HuH-7 (cell line): Measurements from ENCODE around the gene DRC7.
"Not testable (repeated sequence)": the region's sequence is repeated elsewhere in the genome, so short reads cannot be mapped to it uniquely, and the experiment has no call there.

ENCODE experiments used
- DNase-seq: peaks from one replicate; pipeline ENCODE4 v3.0.0; 2011; ENCODE audit warnings: low spot score

The DRC7 gene

GRCh38 chr16:57735755-57736418 lies 41.3 kb downstream of the DRC7 start, which contains the start of gene KATNB1:
TSS of gene KATNB1 (plus strand) at chr16:57735770. CDS start at chr16:57737244, 1,474 bp downstream.
- no peak for DNase-seq

GRCh38 chr16:57736419-57737351 lies 42.1 kb downstream of the DRC7 start:
- peak; percentile 73 for DNase-seq

GRCh38 chr16:57738844-57739243 lies 44.2 kb downstream of the DRC7 start:
- DNase-seq = no peak

- DNase-seq = no peak
Measured at GRCh38 chr16:57739756-57740422, 45.3 kb downstream of the DRC7 start.

GRCh38 chr16:57740423-57741071 lies 45.9 kb downstream of the DRC7 start:
- DNase-seq = no peak

- no peak for DNase-seq
Measured at GRCh38 chr16:57741660-57742191, 47.1 kb downstream of the DRC7 start.

- no peak for DNase-seq
Measured at GRCh38 chr16:57742543-57742942, 47.9 kb downstream of the DRC7 start.

- no peak for DNase-seq
Measured at GRCh38 chr16:57743458-57743857, 48.9 kb downstream of the DRC7 start.

- no peak for DNase-seq
Measured at GRCh38 chr16:57743886-57744641, 49.5 kb downstream of the DRC7 start.

- no peak for DNase-seq
Measured at GRCh38 chr16:57744642-57744903, 50.0 kb downstream of the DRC7 start.

- no peak for DNase-seq
Measured at GRCh38 chr16:57745768-57746167, 51.2 kb downstream of the DRC7 start.

GRCh38 chr16:57746316-57746715 lies 51.7 kb downstream of the DRC7 start:
- not testable (repeated sequence) for DNase-seq

- no peak for DNase-seq
Measured at GRCh38 chr16:57747091-57747490, 52.5 kb downstream of the DRC7 start.

- DNase-seq = no peak
Measured at GRCh38 chr16:57747496-57747895, 52.9 kb downstream of the DRC7 start.

- no peak for DNase-seq
Measured at GRCh38 chr16:57747996-57748395, 53.4 kb downstream of the DRC7 start.

GRCh38 chr16:57748596-57748995 lies 54.0 kb downstream of the DRC7 start:
- DNase-seq = no peak

- no peak for DNase-seq
Measured at GRCh38 chr16:57749101-57749692, 54.6 kb downstream of the DRC7 start.

- DNase-seq = no peak
Measured at GRCh38 chr16:57749856-57750452, 55.3 kb downstream of the DRC7 start.

- no peak for DNase-seq
Measured at GRCh38 chr16:57750796-57751538, 56.4 kb downstream of the DRC7 start.
